HuH-7 (cell line): ENCODE measurements around the gene GRK6.
A peak's percentile ranks its signal among the peaks of the same experiment; 100 is the strongest.

Experiments used
- DNase-seq: peaks from one replicate; pipeline ENCODE4 v3.0.0; 2011; ENCODE audit warnings: low spot score

Gene GRK6

GRCh38 chr5:177453852-177454396 is 27.4 kb downstream of the GRK6 start:
- no peak for DNase-seq

- DNase-seq, result peak; percentile 100
Observed at GRCh38 chr5:177454397-177455035, 28.0 kb downstream of the GRK6 start.

GRCh38 chr5:177455036-177455660 is 28.7 kb downstream of the GRK6 start:
- peak; percentile 98 for DNase-seq

GRCh38 chr5:177455661-177456590 is 29.4 kb downstream of the GRK6 start:
- DNase-seq, result peak; percentile 99

- DNase-seq, result no peak
Observed at GRCh38 chr5:177456591-177456964, 30.1 kb downstream of the GRK6 start.

- peak; percentile 98 for DNase-seq
Observed at GRCh38 chr5:177456976-177457851, 30.7 kb downstream of the GRK6 start.

GRCh38 chr5:177457852-177458681 is 31.6 kb downstream of the GRK6 start:
- no peak for DNase-seq

GRCh38 chr5:177458912-177459350 is 32.5 kb downstream of the GRK6 start:
- DNase-seq, result no peak

GRCh38 chr5:177459357-177459756 is 32.9 kb downstream of the GRK6 start:
- DNase-seq, result no peak

GRCh38 chr5:177459819-177460628 is 33.5 kb downstream of the GRK6 start:
- no peak for DNase-seq

GRCh38 chr5:177462021-177462670 is 35.7 kb downstream of the GRK6 start:
- DNase-seq, result no peak

- no peak for DNase-seq
Observed at GRCh38 chr5:177465044-177465443, 38.6 kb downstream of the GRK6 start.

GRCh38 chr5:177466861-177467260 is 40.4 kb downstream of the GRK6 start:
- DNase-seq, result no peak

GRCh38 chr5:177467436-177467835 is 41.0 kb downstream of the GRK6 start:
- no peak for DNase-seq

- DNase-seq, result no peak
Observed at GRCh38 chr5:177468329-177468684, 41.8 kb downstream of the GRK6 start.

GRCh38 chr5:177468685-177469628 is 42.5 kb downstream of the GRK6 start:
- DNase-seq, result no peak

GRCh38 chr5:177469750-177470525 is 43.5 kb downstream of the GRK6 start:
- DNase-seq, result no peak
